ENCODE data around the gene IL32.
"Not testable (repeated sequence)": the region's sequence is repeated elsewhere in the genome, so short reads cannot be mapped to it uniquely, and the experiment has no call there.

IL32 gene

GRCh38 chr16:3047387-3047720, 18.1 kb upstream of the IL32 start:
- H3K4me3 ChIP-seq (ENCODE audit: low read depth, low read length), result no peak overlapping the region
- POLR2A ChIA-PET, result interaction anchor here (1.0 to 1.4 kb wide), 2 partner anchors 20 to 22 kb away, joined by 3 read pairs; no protein-coding TSS in a partner anchor
- CTCF ChIA-PET, result interaction anchor here (2.2 to 4.2 kb wide), 4 partner anchors 12 to 83 kb away, joined by 13 to 56 read pairs (median 28); no protein-coding TSS in a partner anchor
- TF ChIP-seq, protein P1, sequence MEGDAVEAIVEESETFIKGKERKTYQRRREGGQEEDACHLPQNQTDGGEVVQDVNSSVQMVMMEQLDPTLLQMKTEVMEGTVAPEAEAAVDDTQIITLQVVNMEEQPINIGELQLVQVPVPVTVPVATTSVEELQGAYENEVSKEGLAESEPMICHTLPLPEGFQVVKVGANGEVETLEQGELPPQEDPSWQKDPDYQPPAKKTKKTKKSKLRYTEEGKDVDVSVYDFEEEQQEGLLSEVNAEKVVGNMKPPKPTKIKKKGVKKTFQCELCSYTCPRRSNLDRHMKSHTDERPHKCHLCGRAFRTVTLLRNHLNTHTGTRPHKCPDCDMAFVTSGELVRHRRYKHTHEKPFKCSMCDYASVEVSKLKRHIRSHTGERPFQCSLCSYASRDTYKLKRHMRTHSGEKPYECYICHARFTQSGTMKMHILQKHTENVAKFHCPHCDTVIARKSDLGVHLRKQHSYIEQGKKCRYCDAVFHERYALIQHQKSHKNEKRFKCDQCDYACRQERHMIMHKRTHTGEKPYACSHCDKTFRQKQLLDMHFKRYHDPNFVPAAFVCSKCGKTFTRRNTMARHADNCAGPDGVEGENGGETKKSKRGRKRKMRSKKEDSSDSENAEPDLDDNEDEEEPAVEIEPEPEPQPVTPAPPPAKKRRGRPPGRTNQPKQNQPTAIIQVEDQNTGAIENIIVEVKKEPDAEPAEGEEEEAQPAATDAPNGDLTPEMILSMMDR (IDR thresholded peaks at IDR 0.05; ENCODE audit: insufficient read depth, low read length, missing control alignments), result no peak
- DNase-seq (ENCODE audit: low read depth, low spot score), result no peak

DNA sequence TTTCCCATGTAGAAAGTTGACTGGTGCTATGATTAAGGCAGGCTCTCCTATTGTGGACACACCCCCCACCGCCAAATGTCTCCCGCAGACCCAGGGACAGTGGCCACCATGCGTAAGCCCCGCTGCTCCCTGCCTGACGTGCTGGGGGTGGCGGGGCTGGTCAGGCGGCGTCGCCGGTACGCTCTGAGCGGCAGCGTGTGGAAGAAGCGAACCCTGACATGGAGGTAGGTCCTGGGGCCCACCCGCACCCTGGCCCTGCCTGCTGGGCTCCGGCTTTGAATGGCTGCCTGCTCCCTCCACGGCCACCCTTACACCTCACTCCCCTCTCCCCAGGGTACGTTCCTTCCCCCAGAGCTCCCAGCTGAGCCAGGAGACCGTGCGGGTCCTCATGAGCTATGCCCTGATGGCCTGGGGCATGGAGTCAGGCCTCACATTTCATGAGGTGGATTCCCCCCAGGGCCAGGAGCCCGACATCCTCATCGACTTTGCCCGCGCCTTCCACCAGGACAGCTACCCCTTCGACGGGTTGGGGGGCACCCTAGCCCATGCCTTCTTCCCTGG, 15.4 kb upstream of the IL32 start:
- DNase-seq (ENCODE audit: low read depth, low spot score), result no peak
- no peak overlapping the region for H3K4me3 ChIP-seq (ENCODE audit: low read depth, low read length)
- POLR2A ChIA-PET, result interaction anchor here (0.6 kb wide), 1 partner anchor 43 kb away, joined by 4 read pairs; no protein-coding TSS in a partner anchor
- CTCF ChIA-PET, result interaction anchor here (0.7 to 4.2 kb wide), 3 partner anchors 9 to 79 kb away, joined by 3 to 56 read pairs (median 5); no protein-coding TSS in a partner anchor
- TF ChIP-seq, protein P1 (IDR thresholded peaks at IDR 0.05; ENCODE audit: insufficient read depth, low read length, missing control alignments), result no peak

DNA sequence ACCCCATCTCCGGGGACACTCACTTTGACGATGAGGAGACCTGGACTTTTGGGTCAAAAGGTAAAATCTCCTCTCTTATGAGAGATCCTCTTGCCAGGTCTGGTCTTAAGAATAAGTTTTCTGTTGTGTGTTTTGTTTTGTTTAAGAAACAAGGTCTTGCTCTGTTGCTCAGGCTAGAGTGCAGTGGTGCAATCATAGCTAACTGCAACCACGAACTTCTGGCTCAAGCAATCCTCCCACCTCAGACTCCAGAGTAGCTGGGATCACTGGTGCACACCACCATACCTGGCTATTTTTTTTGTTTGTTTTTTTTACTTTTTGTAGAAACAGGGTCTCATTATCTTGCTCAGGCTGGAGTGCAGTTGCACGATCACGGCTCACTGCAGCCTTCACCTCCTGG, 15.0 kb upstream of the IL32 start:
- CTCF ChIA-PET, result interaction anchor here (0.7 to 4.2 kb wide), 4 partner anchors 9 to 115 kb away, joined by 3 to 56 read pairs (median 4); no protein-coding TSS in a partner anchor
- H3K4me3 ChIP-seq (ENCODE audit: low read depth, low read length), result no peak overlapping the region
- POLR2A ChIA-PET, result interaction anchor here (0.6 kb wide), 1 partner anchor 43 kb away, joined by 4 read pairs; no protein-coding TSS in a partner anchor
- no peak for DNase-seq (ENCODE audit: low read depth, low spot score)
- TF ChIP-seq, protein P1 (IDR thresholded peaks at IDR 0.05; ENCODE audit: insufficient read depth, low read length, missing control alignments), result no peak

DNA sequence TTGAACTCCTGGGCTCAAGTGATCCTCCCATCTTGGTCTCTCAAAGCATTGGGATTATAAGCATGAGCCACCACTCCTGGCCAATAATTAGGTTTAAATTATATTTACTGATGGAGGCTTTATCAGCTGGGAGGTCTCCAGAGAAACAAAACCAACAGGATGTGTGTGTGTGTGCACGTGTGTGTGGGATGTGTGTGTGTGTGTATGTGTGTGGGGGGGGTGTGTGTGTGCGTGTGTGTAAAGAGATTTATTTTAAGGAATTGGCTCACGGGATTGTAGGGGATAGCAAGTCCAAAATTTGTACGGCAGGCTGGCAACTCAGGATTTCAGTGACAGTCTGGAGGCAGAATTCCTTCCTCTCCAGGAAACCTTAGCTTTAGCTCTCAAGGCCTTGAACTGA, 14.4 kb upstream of the IL32 start:
- DNase-seq (ENCODE audit: low read depth, low spot score), result no peak
- TF ChIP-seq, protein P1 (IDR thresholded peaks at IDR 0.05; ENCODE audit: insufficient read depth, low read length, missing control alignments), result no peak
- ChIA-PET POLR2A (no interaction called here), CTCF (interaction anchor here (0.8 to 2.1 kb wide), 6 partner anchors 9 to 115 kb away, joined by 3 to 11 read pairs (median 5); no protein-coding TSS in a partner anchor)
- no peak overlapping the region for H3K4me3 ChIP-seq (ENCODE audit: low read depth, low read length)

GRCh38 chr16:3051494-3051893, 13.9 kb upstream of the IL32 start:
- no peak for DNase-seq (ENCODE audit: low read depth, low spot score)
- TF ChIP-seq, protein P1 (IDR thresholded peaks at IDR 0.05; ENCODE audit: insufficient read depth, low read length, missing control alignments), result no peak
- CTCF ChIA-PET, result interaction anchor here (0.6 to 2.1 kb wide), 7 partner anchors 8 to 114 kb away, joined by 3 to 11 read pairs (median 5); no protein-coding TSS in a partner anchor
- POLR2A ChIA-PET, result no interaction called here
- H3K4me3 ChIP-seq (ENCODE audit: low read depth, low read length), result no peak overlapping the region

DNA sequence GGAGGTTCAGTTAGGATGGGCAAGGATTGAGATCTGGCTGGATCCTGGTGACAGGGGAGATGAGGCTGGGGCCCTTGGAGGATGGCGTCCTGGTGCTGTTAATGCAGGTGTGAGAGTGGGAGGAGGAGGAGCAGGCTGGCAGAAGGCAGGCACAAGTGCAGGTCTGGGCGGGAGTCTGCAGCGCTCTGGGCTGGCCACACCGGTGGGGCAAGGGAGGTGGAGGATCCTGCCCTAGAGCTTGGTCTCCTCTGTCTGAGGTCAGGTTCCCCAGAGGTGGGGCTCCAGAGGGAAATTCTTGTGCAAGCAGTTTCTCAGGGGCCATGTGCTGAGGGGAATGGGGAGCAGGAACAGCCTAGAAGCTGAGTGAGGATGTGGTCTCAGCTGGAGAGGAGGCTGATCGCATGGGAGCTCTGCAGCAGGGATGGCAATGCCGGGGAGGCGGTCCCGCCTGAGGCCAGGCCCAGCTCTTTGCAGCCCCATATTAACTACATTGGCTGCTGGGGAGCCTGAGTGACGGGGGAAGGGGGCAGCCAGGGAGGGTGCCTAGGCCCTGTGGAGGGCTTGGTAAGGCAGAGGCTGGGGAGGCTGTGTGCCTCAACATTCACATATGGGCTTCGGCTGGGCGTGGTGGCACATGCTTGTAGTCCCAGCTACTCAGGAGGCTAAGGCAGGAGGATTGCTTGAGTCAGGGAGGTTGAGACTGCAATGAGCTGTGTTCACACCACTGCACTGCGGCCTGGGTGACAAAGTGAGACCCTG, 12.7 kb upstream of the IL32 start:
- POLR2A ChIA-PET; H3K4me3 ChIP-seq (ENCODE audit: low read depth, low read length); DNase-seq (ENCODE audit: low read depth, low spot score): not testable (repeated sequence)
- CTCF ChIA-PET, result interaction anchor here (2.1 kb wide), 1 partner anchor 22 kb away, joined by 11 read pairs; no protein-coding TSS in a partner anchor

- POLR2A ChIA-PET; DNase-seq (ENCODE audit: low read depth, low spot score); H3K4me3 ChIP-seq (ENCODE audit: low read depth, low read length); CTCF ChIA-PET: not testable (repeated sequence)
Observed at GRCh38 chr16:3053330-3053710, 12.1 kb upstream of the IL32 start.
